GM19099 (cell line): ENCODE measurements around the gene NMNAT2.

ENCODE experiments used
- POLR2A ChIP-seq: IDR thresholded peaks from 3 replicates; pipeline ENCODE4 v1.6.1; 2011; ENCODE audit warnings: low read depth; ENCODE audit not compliant: insufficient read length; ENCODE audit errors: extremely low read depth

NMNAT2 gene

GRCh38 chr1:183235503-183235902 lies 182.7 kb downstream of the NMNAT2 start:
- no peak for TF ChIP-seq POLR2A

GRCh38 chr1:183234660-183235476 lies 183.3 kb downstream of the NMNAT2 start:
- no peak for TF ChIP-seq POLR2A

GRCh38 chr1:183233113-183233512 lies 185.1 kb downstream of the NMNAT2 start:
- no peak for TF ChIP-seq POLR2A

- no peak for TF ChIP-seq POLR2A
These were observed 186.6 kb downstream of the NMNAT2 start for GRCh38 chr1:183231545-183231944.

GRCh38 chr1:183230413-183230812 lies 187.8 kb downstream of the NMNAT2 start:
- TF ChIP-seq POLR2A, result no peak

- TF ChIP-seq POLR2A, result no peak
These were observed 189.6 kb downstream of the NMNAT2 start for GRCh38 chr1:183228347-183229220.

- no peak for TF ChIP-seq POLR2A
These were observed 190.5 kb downstream of the NMNAT2 start for GRCh38 chr1:183227422-183228346.

- no peak for TF ChIP-seq POLR2A
These were observed 191.2 kb downstream of the NMNAT2 start for GRCh38 chr1:183226963-183227362.

GRCh38 chr1:183226361-183226760 lies 191.8 kb downstream of the NMNAT2 start:
- no peak for TF ChIP-seq POLR2A

- no peak for TF ChIP-seq POLR2A
These were observed 194.7 kb downstream of the NMNAT2 start for GRCh38 chr1:183223467-183223866.

- no peak for TF ChIP-seq POLR2A
These were observed 195.3 kb downstream of the NMNAT2 start for GRCh38 chr1:183222909-183223308.

- TF ChIP-seq POLR2A, result no peak
These were observed 198.6 kb downstream of the NMNAT2 start for GRCh38 chr1:183219616-183220009.

GRCh38 chr1:183218971-183219615 lies 199.1 kb downstream of the NMNAT2 start:
- no peak for TF ChIP-seq POLR2A

GRCh38 chr1:183218027-183218618 lies 200.1 kb downstream of the NMNAT2 start:
- no peak for TF ChIP-seq POLR2A
